DMS53 treated with DMSO at 0.1 percent for 48 hours (cell line): ENCODE measurements around the gene NEK10.

Experiments used
- DNase-seq: peaks from one replicate; lab custom pipeline; 2025; ENCODE audit not compliant: unreplicated experiment; lab: John Stamatoyannopoulos, UW

NEK10 gene

DNA sequence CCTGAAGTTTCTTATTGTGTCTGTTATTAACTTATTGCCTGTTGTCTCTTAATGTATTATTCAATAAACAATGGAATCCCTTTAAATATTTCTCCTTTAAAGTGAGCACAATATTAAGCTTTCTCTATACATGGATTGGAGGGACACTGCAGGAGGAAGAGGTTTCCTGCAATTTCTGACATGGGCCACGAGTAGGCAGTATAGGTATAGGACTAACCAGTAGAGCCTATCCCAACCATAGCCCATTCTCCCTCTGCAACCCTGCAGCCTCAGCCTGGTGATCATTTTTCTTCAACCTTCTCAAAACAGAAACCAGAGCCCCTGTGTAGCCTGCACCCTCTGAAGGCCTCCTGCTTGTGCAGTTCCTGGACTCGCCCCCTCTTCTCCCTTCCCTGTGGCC is 124.8 kb downstream of the NEK10 start:
- no peak for DNase-seq

DNA sequence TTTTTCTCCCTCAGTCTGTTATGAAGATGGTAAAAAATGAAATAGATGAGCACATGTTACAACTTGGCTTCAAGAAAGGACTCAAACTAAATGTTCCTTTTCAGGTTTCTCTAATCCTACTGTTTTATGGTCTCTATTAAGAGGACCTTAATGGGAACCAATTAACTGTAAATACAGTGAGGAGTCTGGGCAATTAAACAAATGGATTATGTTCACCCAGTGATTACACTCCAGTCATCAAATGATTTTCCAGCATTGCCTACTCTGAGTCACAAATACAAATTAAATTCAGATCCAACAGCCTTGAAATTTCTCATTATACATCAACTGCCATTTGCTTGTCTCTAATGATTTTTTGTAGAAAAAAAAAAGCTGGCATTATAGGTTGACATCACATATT is 129.2 kb downstream of the NEK10 start:
- no peak for DNase-seq

DNA sequence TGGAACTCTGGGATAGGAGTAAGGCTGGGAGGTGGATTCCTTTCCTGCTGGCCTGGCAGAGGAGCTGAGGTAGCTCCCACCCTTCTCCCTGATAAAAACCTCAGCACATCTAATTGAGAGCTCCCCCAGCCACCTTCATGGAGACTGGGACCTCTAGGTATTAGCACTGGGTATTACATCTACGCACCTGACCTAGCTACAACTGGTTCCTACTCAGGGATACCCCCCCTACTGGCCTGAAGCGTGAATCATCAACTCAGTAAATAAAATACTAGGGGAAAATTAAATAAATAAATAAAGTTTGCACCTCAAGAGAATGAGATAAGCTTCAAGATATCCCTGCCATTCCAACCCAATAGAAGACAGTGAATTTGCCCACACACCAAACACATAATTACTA is 140.4 kb downstream of the NEK10 start:
- no peak for DNase-seq

DNA sequence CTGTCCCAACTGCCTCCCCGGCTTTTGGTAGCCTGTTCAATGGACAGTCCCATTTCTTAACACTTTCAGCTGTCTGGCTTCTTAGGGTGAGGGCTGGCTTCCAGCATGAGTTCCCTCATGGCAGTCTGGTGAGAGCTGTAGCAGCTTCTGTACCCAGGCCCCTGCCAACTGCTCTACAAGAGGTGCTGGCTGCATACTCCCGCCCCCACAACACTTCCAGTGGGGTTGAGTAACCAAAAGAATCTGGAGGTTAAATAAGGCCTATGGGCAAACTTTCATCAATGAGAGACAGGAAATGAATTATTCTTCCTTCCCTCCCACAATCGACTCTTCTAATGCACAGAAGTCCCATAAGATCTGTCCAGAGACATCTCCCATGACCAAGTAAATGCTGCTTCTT is 145.0 kb downstream of the NEK10 start:
- DNase-seq: no peak

DNA sequence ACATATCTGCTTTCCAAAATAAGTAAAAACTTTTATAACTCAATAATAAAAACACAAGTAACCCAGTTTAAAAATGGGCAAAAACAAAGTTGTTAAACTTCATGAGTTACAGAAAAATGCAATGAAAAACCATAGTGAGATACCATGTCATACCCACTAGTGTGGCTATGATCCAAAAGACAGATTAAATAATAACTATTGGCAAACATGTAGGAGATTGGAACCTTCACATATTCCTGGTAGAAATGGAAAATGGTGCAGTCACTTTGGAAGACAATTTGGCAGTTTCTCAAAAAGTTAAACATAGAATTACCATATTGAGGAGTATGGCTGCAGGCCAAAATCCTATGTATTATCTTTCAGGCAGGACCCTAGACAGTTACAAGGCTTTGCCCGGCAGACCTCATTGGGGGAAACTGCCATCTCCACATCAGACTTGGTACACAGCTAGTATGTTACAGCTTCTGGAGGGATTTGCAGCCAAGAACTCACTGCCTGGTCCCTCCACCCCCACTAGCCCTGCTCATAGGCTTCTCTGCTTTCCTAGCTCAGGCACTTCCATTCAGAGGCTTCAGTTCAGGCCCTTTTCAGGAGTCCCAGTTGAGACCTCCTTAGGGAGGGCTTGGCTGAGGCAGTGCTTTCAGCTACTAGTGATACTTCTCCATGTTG is 147.8 kb downstream of the NEK10 start:
- DNase-seq: no peak

DNA sequence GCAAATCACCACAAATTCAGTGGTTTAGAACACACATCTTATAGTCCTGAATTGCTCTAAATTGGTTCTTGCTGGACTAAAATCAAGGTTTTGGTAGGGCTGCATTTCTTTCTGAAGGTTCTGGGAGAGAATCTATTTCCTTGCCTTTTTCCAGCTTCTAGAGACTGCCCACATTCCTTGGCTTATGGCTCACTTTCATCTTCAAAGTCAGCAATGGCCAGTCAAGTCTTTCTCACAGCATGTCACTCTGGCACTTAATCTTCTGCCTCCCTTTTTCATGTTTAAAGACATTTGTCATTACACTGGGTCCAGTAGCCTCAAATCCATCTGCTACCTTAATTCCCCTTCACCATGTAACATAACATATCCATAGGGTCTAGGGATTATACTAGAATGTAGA is 149.0 kb downstream of the NEK10 start:
- no peak for DNase-seq

DNA sequence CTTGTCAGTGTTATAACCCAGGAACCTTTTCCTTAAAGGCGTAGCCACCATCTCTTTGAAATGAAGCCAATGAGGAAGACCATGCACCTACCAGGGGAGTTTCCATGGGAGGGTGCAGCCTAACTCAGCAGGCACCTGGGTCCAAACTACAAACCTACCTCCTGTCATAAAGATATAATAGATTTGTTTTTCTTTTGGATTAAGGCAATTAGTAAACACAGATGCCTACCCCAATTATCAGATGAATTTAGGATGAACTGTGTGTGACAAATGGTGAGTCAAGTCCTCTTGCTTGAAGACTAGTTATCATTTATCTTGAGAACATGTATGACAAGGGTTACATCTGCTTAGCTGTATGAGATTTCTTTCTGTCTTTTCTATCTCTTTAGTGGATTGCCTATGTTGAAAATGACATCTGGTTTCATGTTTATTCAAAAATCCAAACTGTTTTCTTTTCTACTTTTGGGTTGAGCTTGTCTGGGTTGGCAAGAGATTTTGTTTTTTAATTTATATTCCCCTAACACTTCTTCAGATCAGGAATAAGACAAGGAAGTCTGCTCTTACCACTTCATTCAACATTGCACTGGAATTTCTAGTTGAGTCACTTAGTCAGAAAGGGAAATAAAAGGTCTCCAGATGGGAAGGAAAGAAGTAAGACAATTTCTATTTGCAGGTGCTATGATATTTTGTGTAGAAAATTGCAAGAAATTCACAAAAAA is 149.9 kb downstream of the NEK10 start:
- no peak for DNase-seq

DNA sequence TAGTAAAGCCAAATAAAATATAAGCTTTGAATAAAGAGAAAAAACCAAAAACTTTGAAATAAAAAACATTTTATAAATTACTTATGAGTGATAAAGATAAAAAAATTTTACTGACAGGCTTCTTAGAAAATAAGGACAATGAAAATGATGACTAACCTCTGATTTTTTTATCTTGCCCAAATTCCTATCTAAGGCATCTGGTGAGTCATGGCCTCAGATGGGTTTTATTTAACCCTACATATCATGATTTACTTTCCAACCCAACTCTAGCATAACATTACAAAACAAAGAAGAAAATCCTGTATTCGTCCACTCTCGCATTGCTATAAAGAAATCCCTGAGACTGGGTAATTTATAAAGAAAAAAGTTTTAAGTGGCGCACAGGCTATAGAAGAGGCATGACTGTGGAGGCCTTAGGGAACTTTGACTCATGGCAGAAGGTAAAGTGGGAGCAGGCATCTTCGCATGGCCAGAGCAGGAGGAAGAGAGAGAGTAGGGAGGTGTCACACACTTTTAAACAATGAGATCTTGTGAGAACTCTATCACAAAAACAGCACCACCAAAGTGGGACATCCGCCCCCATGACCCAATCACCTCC is 152.1 kb downstream of the NEK10 start:
- DNase-seq: no peak

DNA sequence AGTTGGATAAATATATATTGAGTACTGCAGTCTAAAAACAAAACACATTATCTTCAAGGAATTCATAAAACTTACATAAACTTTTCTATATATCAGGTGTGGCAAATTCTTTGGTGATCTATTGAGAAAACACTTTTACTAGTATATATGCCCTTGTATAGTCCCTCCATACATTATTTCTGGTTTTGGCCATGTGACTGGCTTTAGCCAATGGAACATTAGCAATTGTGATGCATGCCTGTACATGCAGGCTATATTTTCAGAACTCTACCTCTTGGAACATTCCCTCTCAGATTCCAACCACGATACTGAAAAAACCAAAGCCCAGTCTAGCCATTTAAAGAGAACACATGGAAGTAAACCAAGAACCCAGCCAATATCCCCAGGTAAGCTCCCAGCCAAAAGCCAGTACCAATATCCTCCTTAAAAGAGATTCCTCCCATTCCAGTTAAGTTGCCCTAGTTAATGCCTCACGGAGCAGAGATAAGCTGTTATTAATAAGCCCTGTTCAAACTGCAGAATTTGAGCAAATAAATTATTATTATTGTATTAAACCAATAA is 152.8 kb downstream of the NEK10 start:
- no peak for DNase-seq

DNA sequence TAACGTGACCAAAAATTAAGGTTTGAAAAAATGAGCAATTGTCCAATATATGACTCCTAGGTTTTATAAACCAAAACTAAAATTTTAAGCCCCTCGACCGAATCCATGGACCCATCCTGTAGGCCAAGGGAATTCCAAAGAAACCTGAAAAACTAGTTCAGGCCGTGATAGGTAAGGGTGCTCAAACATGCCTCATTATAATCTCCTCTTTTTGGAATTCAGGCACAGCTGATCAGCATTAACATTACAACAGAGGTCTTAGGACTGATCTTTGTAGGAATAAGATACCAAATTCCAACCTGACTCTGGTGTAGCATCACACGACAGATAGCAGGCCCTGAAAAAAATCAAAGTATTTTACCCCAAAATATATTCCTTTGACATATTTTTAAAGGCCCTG is 155.7 kb downstream of the NEK10 start:
- no peak for DNase-seq

DNA sequence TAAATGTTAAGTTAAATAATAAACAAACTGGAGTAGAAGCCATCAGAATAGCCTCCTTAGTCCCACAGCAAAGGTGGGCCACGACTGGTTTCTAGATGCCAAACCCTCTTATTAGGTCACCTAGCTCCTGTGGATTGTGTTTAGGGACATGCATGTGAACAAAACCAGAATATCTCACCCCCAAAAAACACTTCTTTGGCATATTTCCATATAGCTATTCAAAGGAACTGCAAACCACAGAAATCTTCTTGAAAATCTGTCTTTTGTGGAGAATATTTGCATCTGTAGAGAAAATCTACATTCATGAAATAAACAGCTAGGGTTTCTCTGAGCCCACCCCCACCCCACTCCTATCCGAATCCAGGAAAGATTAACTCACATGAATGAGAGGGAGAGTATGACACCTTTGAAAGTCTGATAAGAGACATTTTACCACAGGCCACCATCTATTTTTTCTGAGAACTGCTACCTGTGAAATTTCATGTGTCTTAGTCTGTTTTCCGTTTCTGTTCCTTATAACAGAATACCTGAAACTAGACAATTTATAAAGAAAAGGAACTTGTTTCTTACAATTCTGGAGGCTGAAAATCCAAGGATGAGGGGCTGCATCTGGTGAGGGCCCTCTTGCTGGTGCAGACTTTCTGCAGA is 159.4 kb downstream of the NEK10 start:
- no peak for DNase-seq

DNA sequence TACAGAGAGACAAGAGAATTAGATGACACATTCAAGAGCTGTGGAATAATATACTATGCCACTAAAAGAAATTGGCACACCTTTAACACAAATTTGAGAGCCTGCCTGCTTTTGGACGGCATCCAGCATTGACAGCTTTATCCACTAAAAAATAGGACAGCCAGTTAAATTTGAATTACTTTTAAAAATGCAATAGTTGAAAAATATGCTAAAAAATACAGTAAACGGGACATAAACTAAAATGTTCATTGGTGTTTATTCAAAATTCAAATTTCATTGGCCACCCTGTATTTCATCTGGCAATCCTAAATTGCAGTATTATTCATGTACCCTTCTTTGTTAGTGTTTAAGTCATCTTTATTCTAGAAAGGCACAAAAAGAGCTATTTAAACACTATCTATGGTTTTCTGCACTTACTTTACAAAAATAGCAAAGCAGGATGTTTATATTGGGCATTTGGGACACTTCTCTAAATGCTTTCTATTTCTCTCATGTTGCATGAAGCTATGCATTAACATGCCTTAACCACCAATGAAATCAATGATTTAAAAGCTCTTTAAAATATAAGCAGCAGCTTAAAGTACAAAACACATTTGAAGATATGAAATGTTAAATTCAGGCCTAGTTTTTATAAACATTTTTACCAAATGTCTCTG is 160.1 kb downstream of the NEK10 start:
- no peak for DNase-seq

DNA sequence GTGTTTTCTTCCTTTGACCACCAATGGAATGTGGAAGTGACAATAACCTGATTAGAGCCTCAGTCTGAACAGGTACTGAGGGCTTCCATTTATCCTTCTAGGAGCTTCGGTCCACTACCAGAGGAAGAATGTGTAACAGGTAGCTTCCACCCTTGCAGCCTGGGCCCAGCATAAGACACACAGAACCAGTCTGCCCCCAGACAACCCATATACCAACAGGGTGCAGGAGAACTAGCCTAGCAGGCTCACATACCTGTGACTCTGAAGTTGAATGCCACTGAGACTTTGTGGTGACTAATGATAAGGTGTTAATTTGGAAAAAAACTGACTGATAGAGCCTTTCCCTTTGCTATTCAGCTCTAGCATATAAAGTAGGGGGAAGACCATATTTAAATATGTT is 166.2 kb downstream of the NEK10 start:
- no peak for DNase-seq

DNA sequence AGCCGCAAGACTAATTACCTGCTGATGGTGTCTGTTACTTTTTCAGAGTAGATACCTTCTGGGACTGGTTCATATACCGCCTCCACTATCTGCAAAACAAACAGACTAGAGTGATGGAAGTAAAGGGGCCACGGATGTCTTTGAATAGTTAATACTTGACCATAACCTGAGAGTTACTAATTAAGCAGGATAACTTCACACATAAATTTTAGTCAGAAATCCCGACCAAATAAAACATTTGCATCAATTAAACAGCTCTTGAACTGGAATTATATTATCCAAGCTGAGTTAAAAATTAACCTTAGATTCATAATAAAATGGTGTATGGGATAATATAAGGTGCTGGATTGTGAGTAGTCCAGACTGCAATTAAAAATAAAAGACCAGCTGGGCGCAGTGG is 167.7 kb downstream of the NEK10 start:
- DNase-seq: no peak

DNA sequence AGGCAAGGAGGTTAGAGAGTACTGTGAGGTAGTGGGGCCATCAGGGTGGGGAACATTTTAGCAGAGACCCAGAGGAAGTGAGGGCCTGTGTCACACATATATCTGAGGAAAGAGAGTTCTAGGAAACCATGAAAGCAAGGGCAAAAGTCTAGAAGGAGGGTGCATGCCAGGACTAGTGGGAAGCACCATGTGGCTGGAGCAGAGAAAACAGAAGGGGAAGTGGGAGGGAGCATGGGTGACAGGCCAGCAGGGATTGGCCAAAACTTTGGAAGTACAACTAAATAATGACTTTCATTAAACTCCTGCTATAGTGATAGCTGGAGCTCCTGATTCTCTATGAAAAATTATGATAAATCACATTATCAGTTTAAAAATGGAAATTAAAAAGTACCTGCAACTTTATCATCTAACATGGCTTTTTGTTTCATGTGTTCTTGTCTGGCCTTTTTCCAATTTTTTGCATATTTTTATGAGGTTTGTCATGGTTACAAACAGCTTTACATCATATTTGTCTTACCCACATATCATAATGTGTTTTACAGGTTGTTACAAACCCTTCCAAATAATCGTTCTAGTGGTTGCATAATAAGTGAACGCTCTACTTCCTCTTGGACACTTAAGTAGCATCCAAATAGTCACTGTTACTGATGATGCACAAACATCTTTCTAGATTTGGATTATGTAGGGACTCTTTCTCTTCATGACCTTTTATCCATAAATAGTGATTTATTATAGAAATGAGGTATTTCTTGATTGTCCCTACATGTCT is 168.3 kb downstream of the NEK10 start:
- DNase-seq: no peak

DNA sequence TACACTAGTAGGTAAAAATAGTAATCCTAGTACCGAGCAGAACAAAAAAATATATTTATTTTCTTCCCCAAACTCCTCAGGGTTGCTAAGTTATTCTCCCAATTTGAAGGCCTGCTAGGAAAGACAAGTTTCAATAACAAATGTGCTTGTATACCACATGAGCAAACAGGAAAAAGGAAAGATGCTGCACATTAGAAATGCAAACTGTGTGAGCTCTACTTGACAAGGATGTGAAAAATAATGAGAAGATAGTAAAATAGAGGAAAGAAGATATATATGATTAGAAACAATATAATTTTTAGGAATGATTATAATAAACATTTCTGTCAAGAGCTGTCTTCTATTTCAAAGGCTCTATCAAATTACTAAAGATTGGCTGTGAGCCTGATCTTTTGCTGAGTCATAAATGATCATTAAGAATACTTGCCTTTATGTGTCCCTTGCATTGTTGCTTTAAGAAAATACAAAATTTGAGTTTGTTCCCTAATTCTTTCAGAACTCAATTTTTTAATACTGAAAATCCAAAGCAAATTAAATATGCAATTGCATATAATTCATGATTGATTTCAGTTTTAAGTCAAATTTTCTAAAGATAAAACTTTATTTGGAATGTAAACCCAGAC is 174.2 kb downstream of the NEK10 start:
- DNase-seq: no peak

DNA sequence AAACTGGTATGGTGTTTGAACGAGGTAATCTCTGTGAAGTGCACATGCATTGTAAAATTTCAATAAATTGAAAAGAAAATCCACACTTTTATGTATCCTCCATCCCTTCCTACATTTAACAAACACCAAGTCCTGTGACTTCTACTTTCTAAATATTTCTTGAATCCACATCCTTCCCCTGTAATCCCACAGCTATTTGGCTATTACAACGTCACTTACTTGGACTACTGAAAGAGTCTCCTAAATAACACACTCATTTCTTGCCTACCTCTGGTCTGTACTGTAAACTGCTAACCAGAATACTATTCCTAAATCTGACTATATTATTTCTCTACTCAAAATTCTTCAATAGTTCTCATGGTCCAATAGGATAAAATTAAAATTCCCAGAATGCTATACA is 176.1 kb downstream of the NEK10 start:
- DNase-seq: no peak

DNA sequence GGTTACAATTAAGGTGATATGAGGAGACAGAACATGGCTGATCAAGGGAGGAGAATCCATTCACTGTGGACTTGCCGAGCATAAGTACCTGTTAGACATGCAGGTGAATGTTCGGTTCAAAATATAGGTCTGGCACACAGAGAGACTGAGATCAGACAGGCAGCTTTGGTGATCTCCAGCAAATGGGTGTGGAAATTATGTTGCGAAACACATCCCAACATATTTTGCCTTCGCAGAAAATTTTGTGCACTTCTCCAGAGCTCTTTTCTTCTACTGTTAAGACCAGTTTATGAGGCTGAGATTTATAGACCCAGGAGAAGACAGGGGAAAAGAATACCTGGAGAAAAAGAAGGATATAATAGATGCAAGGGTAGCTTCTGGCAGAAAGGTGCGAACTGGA is 183.2 kb downstream of the NEK10 start:
- no peak for DNase-seq

DNA sequence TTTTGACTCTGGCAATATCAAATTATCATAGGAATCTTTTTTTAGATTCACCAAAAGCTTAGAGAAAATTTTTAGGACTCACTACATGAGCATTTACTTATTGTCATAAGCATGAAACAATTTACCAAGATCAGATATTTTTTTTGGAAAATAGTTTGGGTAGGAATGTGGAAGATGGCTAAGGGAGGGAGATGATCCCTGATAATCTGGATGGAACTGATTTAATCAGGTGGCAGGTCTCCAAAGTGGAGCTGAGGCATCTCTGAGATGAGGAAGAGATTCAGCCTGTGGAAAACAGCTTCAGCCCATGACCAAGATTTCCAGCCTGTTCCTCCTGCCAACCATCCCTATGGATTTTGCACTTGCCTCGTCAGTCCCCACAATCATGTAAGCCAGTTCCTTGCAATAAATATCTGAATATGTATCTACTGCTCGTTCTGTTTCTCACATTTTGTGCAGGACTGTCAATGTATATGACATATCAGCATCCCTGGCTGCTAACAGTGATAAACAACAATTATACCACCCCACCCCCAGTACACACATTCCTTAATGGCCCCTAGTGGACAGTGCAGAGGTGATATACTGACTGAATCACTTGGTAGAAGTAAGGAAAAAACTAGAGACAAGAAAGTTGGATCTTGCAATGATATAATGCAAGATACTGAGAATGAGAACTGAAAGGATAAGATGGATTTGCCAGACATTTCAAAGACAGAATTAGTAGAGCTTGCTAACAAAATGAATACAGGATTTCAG is 183.8 kb downstream of the NEK10 start:
- no peak for DNase-seq
